ENCODE results near the gene SMCHD1.
"Not testable (repeated sequence)": the region's sequence is repeated elsewhere in the genome, so short reads cannot be mapped to it uniquely, and the experiment has no call there.

Gene SMCHD1

DNA sequence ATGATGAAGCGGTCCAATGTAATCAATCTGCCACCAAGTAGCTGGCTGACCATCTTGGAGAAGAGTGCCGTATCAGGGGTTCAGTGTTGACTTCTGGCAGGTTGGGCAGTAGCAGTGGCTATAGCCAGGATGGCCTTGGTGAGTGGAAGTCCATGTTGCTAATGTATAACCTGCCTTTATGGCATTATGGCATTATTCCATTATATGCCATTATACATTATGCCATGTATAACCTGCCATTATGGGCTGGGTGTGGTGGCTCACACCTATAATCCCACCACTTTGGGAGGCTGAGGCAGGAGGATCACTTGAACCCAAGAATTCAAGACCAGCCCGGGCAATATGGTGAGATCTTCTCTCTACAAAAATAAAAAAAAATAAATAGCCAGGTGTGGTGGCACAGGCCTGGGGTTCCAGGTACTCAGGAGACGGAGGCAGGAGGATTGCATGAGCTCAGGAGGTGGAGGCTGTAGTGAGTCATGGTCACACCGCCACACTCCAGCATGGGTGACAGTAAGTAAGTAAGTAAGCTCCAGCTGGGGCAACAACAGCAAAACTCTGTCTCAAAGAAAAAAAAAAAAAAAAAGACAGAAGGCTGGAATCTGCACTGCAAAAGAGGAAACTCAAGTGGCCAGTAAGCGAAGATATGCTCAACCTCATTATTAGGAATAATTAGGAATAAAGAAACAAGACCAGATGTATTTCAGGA, 166.8 kb downstream of the SMCHD1 start:
- DNase-seq = no peak

DNA sequence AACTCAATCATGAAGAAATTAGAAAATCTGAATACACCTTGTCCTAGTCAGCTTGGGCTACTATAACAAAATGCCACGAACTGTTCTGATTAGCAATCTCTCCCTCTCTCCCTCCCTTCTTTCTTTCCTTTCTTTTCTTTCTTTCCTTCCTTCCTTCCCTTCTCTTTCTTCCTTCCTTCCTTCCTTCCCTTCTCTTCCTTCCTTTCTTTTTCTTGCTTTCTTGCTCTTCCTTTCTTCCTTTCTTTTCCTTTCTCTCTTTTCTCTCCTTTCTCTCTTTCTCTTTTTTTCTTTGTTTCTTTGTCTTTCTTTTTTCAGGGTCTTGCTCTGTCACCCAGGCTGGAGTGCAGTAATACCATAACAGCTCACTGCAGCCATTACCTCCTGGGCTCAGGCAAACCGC, 167.7 kb downstream of the SMCHD1 start:
- no peak for DNase-seq

- no peak for DNase-seq
Measured at GRCh38 chr18:2823966-2824365, 168.4 kb downstream of the SMCHD1 start.

GRCh38 chr18:2824865-2825264, 169.3 kb downstream of the SMCHD1 start:
- no peak for DNase-seq

DNA sequence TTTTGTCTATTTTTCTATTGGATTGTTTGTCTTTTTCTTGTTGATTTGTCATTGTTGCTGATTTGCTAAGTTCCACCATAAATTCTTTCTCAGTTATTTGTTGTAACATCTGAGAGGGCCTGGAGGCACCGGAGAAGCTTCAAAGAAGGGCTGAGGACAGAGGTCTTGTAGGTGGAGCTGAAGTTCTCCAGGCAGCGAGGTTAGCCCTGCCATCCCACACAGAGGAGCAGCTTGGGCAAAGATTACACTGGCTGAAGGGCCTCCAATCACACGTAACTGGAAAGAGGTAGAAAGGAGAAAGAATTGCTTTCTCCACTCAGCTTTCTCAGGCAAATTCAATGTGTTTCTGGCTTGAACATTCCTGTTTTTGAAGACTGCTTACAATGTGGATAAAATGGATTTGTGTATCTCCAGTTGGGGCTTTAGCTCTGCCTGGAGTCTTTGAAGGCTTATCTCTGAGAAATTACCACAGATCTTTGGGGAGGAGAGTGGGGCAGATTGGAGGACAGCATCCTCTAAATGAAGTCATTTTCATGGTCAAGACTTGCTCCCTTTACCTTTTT, 170.2 kb downstream of the SMCHD1 start:
- DNase-seq = no peak

- DNase-seq = no peak
Measured at GRCh38 chr18:2826581-2826980, 171.1 kb downstream of the SMCHD1 start.

DNA sequence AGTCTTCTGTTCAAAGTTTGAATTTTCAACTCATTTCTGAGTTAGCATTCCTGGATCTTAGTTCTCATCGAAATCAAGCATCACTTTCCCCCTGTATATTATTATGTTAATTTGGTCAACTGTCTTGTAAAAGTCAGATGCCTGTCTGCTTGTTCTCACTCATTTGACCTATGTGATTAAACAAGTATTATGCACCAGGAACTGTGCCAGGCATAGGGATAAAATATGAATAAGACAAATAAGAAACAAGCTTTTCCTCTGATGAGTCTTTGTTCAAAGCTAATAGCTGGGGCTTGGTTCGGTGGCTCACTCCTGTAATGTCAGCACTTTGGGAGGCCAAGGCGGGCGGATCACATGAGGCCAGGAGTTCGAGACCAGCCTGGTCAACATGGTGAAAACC, 171.5 kb downstream of the SMCHD1 start:
- no peak for DNase-seq

DNA sequence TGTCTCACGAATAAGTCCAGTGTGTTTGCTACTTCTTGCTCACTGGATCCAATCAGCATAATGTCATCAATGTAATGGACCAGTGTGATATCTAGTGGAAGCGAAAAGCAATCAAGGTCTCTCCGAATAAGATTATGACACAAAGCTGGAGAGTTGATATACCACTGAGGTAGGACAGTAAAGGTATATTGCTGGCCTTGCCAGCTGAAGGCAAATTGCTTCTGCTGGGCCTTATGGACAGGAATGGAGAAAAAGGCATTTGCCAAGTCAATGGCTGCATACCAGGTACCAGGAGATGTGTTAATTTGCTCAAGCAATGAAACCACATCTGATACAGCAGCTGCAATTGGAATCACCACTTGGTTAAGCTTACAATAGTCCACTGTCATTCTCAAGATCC, 180.6 kb downstream of the SMCHD1 start:
- not testable (repeated sequence) for DNase-seq

GRCh38 chr18:2837290-2837689, 181.8 kb downstream of the SMCHD1 start:
- not testable (repeated sequence) for DNase-seq

GRCh38 chr18:2839202-2839601, 183.7 kb downstream of the SMCHD1 start:
- DNase-seq = no peak

DNA sequence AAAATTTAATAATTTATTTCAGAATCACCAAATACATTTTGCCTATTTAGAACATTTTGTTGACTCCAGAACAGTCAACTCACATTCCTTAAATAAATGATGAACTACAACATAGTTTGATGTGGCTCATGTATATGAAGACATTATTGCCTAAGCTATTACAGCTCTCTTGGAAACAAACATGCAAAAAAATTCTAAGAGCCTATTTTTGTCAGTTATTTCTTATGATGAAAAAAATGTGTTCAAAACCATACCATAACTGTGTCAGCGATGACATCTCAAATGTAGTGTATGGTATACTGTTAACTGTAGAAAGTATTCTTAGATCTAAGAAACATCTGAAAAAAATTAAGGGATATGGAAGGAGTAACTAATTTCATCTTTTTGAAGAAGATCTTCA, 185.0 kb downstream of the SMCHD1 start:
- no peak for DNase-seq

GRCh38 chr18:2843146-2843545, 187.6 kb downstream of the SMCHD1 start:
- DNase-seq = no peak

DNA sequence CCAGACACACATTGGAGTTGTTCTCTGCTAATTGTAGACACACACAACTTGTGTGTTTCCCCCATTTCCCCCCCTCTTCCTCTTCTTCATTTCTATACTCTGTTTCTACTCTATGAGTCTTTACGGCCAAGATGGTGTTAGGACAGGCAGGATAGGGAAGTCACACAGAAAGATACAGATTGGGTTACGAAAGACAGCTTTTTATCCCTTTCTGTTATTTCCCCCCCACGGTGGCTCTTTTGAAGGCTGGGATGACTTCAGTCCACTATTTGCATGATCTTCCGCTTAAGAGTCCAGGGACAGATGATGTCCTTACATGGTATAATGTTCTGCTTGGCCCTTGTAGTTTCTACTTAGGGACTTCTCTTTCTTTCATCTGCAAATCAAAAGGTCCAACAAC, 189.6 kb downstream of the SMCHD1 start:
- DNase-seq = no peak

- DNase-seq = no peak
Measured at GRCh38 chr18:2846636-2847316, 191.2 kb downstream of the SMCHD1 start, which contains the start of gene EMILIN2. TSS of gene EMILIN2 (plus strand) at chr18:2847006. CDS start at chr18:2847189, 183 bp downstream.

DNA sequence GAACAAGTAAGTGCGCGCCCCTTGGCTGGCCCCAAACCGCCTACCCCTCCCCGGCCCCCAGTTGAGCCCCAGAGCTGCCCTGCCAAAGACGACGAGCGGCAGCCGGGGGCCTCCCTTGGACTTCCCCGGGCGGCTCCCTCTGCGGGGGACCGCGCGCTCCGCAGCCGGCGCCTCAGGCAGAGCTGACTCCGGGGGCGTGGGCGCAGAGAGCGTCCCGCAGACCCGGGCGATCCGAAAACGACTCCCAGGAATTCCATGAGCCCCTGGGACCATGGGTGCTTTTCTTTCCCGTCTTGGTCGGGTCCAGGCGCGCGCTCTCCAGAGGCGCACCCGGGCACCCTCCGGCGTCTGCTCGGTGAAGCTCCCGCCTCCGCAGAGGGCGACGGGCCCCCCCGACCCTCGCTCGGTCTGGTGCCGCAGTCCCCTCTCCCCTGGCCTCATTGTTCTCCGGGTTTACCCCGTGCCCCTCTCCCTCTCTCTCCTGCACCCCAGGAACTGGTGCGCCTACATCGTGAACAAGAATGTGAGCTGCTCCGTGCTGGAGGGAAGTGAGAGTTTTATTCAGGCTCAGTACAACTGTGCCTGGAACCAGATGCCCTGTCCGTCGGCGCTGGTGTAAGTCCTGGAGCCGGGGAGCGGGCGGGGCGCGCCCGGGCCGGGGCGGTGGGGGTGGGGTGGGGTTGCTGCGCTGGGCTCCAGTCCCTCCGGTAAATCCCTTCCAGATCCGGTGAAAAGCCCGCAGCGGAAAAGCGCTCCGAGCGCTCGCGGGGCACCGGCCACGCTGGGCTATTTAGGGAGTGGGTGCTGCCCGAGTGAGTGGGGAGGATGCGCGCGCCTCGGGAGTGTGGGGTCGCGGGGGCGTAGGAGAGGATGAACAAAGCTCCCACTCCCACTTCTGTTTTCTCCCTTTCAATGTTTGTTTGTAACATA, 192.1 kb downstream of the SMCHD1 start:
- no peak for DNase-seq

DNA sequence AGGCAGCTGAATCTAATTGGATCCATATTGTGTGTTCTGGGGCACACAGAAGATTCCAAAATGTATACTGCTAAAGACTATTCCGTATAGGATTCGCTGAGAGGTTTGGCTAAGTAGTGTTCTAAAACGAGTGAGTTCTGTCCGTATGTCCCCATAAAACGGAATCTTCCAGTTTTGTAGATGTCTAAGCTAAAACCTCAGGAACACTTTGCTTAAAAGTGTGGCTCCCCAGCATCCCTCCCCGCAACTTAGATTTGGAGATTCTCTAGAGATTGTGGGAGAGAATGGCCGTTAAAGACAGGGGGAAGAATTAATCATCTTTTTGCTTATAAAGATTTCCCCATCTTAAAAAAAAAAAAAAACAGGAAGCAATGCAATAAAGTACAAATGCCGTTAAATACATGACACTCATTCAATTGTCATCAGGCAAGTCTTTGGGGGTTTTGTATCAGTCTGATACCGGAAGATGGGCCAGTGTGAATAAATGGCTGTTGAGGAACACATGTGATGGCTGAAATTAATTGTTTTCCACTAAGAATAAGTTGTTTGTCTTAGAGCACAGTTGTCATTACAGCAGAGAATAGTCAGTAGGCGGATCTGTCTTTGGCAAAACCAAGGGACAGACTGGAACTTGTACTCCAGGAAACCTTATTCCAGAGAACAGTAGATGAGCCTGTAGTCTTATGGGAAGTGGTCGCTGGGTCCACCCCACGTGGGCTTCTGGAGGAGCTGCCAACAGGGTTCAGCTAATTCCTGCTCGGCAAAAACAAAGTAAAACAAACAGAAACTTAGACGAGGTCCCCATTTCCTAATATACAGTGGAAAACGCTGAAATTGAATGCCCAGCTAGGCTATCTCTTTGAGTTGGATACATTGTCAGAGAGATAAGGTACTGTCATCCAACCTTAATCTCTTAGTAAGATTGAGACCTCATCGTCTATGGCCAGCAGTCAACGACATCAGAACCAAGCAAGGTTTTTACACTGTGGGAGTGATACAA, 193.0 kb downstream of the SMCHD1 start:
- DNase-seq = no peak

- no peak for DNase-seq
Measured at GRCh38 chr18:2850816-2851215, 195.3 kb downstream of the SMCHD1 start.

DNA sequence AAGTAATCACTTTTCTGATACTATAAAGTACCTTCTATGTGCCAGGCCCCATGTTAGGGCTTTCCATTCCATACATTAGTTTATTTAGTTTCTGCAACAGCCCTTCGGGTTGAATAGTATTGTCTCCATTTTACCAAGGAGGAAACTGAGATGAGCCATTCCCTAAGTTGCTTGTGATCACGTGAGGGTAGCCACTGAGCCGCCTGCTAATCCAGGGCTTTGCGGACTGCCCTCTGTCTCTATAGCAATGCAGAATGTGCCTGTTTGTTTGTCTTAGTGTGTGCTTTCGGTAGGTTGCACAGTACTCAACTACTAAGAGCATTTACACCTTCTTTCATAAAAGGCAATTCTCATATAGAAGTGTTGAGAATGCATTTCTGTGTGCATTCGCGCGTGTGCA, 196.2 kb downstream of the SMCHD1 start:
- no peak for DNase-seq

GRCh38 chr18:2852460-2852859, 196.9 kb downstream of the SMCHD1 start:
- not testable (repeated sequence) for DNase-seq

GRCh38 chr18:2853173-2853925, 197.8 kb downstream of the SMCHD1 start:
- DNase-seq = no peak

Data from SIG-M5 (cell line).